ENCODE data around the gene EIF1B.
"Not testable (repeated sequence)": the region's sequence is repeated elsewhere in the genome, so short reads cannot be mapped to it uniquely, and the experiment has no call there.

The EIF1B gene

DNA sequence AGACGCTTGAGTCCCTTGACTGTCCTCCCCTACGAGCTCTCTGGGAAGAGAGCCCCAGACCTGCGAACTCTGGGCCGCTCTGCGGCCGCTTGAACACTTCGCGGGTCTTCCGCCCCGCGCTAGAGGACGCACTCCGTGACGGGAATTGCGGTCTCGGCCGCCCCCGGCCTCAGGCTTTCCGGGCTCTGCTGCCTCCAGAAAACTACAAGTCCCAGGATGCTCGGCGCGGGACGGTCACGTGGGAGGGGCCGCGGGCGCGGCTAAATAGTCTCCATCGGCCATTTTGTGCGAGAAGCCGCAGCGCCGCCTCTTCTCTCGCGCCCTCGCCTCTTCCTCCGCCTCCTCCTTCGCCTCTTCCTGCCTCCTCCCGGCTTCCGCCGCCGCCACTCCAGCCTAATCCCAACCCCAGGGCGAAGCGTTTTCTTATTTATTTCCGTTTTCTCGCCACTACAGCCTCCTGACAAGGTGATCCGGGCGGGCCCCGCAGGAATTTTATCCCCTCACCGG, at the start of gene EIF1B:
Gene EIF1B (plus strand): TSS at position 290 of the 507 bp plus-strand sequence. CDS start 235 bp downstream, outside the sequence.
- peak; percentile 96 for DNase-seq

DNA sequence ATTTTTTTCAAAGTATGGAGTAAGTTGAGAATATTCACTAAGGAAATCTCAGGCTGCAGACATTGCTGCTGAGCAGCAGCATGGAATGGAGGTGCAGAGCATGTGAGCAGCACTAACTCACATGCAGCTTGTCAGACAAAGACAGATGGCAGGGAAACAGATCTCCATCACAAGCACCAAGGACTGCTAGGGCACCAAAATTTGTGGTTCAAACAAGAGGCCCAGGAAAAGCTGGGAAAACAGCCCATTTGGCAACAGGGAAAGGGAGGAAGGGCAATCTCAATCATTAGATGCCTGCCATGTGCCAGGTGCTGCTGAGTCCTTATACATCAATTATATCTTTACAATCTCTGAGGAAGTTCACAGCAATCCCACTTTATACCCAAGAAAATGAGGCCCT, 47.2 kb upstream of the EIF1B start:
- no peak for DNase-seq

DNA sequence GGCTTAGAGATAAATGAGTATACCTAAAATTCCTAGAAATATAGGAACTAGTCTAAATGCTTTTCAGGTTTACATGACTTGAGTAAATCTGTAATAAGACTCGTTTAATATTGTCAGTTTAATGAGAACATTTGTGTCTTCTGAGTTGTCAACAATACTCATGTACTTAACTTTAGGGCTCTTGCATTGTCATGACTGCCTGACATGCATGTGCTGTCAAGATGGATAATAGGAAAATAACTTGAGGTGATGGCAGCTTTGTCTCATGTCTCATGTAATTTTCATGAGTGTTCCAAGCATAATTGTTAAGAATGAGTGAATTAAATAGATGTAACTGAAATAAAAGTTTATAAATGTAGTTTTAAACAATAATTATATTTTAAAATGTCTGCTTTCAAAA, 45.1 kb upstream of the EIF1B start:
- DNase-seq: no peak

DNA sequence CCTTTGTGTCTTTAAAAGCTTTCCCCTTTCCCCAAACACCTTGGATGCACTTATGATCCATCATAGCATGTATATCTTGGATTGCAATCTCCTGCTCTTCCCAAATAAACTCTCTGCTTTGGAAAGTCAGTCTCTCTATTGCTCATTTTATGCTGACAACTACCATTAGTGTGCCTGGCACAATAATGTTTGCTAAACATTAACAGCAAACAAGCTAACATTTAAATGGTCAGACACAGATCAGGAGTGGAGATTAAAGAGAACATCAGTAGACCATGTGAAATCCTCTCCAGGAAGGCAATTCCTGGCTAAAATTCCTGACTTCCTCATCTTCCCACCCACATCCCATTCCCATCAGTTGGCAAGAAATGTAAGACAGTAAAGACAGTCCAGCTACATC, 44.3 kb upstream of the EIF1B start:
- DNase-seq: no peak

DNA sequence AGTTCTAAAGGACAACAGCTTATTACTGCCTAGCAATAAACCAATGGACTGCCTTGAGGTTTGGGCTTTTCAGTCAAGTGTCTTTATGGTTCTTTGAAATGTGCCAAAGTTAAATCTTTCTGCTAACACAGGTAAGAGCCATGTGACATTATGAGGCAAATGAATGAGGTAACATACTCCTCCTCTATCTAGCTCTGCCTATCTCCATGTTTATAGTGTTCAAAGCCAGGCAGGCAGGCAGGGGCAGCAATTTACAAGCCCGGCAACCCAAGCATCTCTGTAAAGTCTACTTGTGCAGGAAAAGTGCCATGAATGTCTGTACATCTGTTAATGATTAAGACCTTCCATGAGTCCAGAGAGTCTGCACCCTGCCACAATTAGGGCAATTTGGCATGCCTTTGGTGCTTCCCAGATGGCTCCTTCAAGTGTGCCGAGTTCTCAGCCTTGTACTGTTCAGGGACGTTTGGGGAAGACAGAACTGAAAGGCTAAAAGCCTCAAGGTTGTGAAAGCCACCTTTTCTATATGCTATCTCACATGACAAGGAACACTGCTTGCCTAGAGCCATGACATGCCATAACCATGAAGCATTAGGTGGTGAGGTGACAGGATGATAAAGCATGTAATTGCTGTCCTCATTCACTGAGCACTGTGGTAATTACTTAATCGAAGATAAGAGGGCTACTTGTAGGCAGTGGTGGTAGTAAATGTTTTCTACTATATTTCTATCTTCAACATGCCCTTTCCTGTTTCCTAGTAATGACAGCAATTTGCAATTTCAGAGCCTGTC, 41.4 kb upstream of the EIF1B start:
- DNase-seq: no peak

DNA sequence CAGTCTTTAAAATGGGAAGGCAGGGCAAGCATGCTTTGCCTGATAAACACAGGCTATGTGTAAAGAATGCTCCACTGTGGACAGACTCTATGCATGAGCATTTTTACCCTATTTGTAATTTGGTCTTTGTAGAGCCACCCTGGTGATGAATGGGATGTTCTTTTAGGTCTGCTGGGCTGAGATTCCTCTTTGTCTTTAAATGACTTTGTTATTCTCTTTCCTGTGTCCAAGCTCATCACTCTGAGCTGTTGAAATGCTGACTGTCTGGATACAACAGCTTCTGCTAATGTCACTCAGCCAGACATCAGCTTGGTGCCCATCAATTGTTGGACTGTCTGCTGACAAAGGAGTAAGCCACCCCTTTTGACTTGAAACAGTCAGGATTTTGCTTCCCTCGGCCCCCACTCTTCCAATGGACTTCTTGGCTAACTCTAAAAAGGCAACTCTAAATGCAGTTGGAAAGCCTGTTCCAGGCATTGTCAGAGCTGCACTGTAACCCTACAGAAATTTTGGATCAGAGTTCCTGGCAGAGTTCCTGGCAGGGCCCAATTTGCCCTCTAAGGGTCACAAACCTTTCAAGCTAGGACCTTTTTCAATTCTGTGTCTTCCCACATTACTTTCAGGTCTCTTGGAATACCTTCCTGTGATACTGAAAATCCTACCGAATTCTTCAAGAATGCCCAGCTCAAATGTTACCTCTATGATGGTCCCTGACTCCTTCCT, 40.5 kb upstream of the EIF1B start:
- no peak for DNase-seq

DNA sequence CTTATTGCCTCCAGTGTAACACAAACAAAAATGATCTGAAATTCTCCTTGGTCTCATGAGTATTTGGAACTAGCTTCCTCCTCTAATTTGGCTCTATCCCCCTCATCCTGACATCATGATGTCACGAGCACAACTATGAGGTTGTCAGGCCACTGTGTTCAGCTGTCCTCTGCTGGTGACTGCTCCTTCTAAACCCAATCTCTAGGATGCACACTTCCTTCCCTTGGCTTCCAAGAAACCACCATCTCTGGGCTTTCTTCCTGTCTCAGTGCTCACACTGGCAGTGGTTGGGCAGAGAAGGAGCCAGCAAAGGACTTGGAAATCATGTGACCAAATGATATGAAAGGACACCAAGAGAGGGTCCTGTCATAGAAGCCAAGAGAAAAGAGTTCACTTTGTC, 30.7 kb upstream of the EIF1B start:
- no peak for DNase-seq

DNA sequence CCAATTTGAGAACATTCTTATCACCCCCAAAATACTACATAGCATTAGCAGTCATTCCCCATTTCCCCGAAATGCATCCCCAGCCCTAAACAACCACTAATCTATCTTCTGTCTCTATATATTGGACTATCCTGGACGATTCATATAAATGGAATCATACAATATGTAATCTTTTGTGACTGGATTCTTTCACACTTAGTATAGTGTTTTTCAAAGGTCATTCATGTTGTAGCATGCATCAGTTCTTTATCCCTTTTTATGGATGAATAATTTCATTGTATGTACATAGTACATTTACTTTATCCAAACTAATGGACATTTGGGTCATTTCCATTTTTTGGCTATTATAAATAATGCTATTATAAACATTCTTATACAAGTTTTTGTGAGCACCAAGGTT, 27.5 kb upstream of the EIF1B start:
- no peak for DNase-seq

DNA sequence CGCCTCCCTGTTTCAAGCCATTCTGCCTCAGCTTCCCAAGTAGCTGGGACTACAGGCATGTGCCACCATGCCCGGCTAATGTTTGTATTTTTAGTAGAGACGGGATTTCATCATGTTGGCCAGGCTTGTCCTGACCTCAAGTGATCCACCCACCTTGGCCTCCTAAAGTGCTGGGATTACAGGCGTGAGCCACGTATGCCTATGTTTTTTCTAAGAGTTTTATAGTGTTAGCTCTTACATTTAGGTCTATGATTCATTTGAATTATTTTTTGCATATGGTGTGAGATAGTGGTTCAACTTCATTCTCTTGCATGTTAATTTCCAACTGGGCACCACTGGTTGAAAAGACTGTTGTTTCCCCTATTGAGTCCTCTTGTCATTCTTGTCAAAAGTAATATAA, 26.4 kb upstream of the EIF1B start:
- DNase-seq: not testable (repeated sequence)

DNA sequence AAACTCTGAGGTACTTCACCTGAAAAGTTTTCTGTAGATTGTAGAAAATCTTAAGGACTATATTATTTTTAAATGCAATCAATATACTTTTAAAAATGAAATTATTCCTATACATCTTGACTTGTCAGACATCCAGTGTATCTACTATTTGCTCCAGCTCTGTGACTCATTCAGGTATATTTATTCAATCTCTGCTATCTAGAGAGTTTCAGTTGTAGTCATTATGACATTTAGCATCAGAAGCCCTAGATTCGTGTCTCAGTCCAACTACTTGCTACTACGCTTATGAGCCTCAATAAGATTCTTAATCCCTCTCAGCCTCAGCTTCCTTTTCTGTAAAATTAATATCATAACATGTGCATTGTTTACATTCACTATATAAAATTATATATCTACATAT, 22.3 kb upstream of the EIF1B start:
- DNase-seq: no peak

DNA sequence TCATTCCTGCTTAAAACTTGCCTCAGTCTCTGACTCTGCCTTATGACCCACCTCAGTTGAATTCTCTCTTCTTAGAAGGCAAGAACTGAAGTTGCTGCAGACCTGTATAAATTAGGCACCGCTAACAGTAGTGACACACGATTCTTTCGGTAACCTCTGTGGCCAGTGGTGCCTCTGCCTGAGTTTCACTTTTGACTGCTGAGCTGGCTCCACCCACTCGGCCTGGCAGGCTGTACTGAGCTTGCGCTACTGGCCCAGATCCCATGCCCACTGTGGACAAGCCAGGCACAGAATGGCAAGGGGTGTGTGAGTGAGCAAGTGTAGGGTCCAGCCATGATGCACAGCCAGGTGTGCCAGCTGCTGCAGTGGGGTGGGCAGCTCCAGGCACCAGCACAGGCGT, 19.1 kb upstream of the EIF1B start:
- no peak for DNase-seq

DNA sequence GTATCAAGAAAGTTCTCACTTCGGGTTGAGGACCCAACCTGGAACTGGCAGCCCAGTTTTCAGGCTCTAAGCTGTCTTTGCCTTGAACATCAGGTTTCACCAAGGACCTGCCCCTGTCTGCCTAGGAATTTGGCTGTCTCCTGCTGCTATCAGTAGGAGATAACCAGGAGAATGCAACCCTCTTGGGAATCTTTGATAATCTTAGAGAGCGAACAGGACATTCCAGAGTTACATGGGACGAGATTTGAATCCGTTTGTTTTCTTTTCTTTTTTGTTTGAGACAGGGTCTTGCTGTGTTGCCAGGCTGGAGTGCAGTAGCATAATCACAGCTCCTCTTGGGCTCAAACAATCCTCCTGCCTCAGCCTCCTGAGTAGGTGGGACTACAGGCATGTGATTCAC, 18.0 kb upstream of the EIF1B start:
- DNase-seq: no peak

DNA sequence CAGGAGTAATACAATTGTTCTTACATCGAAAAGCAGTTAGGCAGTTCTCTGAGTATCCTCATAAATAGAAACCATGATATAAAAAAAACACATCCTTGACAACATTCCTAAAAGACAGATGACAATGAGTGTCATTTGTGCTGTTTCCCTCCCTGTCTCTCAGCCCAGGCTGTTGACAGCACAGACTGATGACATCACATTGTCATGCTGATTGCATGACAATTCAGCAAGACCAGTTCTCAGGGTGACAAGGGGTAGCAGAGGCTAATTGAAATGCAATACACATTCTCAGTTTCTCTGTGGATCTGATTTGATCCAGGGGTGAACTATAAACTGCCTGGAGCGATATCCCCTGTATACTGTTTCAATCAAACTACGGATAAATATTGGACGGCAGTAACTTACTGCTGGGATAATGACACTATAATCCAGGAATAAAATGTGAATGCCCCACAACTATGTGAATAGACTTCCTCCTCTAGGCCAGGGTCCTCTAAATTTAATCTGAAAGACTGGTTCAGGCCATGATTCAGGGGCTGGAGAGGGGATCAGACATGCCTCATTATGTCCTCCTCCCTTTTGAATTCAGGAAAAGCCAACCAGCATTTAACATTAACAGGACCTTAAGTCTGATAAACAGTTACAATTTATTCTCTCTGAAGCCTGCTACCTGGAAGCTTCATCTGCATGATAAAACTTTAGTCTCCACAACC, 16.7 kb upstream of the EIF1B start:
- no peak for DNase-seq

DNA sequence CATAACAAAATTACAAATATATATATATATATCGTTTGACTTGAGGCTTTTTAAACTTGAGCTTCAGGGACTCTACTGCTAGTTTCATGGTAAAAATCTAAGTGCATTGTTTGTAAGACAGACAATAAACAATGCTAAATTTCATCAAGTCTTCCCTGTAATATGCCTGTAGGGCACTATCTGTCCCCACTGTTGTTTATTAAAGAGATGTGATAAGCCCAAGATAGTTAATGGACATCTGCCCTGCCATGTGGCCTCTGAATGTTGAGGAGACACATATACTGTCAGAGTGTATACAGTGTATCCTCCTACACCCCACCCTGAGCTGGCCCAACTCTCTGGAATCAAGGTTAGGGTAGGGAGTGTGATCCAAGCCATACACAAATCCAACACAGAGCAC, 15.1 kb upstream of the EIF1B start:
- DNase-seq: no peak

DNA sequence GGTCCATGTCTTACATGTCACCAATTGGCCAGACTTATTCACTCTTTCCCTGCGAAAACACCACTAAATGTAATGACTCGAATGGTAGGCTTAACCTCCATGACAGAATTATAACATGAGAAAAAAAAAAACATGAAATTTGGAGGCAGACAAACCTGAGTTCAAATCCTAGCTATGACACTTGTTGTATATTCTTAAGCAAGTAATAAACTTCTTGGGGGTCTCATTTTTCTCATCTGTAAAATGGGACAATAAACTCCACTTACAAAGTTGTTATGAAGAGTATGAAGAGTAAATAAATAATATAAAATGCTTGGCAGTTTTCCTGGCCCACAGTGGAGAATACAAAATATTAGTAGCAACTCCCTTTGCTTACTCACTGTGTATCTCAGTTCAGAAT, 11.4 kb upstream of the EIF1B start:
- no peak for DNase-seq

DNA sequence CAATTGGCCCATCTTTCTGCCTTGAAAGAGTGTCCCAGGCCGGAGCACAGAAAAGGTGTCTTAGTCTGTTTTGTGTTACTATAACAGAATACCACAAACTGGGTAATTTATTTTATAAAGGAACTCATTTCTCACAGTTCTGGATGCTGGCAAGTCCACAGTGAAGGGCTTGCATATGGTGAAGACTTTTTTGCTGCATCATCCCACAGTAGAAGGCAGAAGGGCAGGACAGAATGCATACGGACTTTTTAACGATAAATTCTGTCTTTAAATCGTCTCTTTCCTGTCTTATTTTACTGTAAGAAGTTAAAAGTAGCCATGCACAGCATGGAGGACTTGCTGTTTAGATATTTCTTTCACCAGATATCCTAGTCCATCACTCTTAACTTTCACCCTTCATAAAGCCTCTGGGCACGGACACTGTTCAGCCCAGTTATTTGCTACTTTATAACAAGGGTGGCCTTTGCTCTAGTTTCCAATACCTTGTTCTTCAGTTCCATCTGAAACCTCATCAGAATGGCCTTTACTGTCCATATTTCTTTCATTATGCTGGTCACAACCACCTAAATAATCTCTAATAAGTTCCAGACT, 10.3 kb upstream of the EIF1B start:
- no peak for DNase-seq

DNA sequence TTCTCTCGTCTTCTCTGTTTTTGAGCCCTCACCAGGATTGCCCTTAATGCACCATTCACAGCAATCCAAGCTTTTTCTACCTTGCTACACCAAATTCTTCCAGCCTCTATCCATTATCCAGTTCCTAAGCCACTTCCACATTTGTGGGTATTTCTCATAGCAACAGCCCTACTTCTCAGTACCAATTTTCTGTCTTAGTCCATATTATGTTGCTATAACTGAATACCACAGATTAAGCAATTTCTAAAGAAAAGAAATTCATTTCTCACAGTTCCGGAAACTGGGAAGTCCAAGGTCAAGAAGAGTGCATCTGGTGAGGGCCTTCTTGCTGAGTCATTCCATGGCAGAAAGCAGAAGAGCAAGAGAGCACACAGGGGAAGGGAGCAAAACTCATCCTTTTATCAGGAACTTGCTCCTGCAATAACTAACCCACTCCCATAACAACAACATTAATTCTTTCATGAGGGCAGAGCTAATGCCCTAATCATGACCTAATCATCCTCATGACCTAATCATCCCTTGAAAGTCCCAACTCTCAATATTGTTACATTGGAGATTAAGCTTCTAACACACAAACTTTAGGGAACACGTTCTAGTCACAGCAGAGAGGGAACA, 9.7 kb upstream of the EIF1B start:
- DNase-seq: peak; percentile 65

DNA sequence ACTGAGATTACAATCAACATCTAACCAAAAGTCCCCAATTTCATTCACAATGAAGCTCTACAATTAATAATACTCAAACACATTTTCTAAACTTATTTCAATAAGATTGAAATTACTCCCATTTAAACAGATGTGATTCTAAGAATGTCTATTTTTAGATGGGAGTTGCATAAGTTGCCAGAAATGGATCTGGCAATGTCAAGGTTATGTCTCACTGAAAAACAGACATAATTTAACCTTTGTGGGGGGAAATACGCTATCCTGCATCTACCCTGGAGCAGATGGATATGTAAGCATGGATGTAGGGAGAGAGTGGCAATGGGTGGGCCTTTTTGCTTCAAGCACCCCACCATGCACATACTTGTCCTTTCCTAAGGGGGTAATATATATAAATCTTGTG, 6.7 kb upstream of the EIF1B start:
- no peak for DNase-seq

DNA sequence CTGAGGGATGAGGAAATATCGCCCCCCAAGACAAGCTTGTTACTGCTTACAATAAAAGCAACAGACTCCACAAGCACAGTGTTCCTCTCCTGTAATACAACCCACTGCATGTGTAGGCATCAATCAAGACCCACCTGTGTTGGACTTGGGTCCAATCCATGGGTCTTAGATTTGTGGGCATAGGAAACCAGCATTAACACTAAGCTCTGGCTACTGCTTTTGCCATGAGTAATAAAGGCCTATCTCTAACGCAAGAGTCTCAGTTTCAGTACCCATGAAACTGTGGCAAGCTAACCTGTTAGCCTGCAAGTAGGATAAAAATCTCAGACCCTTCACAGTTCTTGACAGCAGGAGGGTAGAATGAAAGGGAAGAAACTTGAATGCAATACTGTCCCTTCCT, 5.2 kb upstream of the EIF1B start:
- DNase-seq: no peak

DNA sequence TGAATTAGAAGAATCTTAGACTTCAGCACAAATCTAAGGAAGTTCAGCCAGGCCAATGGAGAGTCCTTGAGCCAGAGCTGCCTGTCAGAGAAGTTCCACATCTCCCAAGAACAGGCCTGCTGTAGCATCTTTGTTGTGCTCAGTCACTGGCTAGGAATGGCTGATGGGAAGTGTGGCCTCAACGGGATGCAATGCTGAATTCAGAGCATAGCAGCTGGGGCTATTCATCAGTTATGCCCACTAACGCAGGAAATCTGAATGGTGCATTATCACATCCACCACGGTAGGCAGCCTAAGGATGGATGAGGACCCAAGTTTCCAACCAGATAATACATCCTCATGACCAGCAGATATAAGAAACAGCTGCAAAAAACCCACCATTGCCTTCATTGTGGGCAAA, 3.2 kb upstream of the EIF1B start:
- no peak for DNase-seq

DNA sequence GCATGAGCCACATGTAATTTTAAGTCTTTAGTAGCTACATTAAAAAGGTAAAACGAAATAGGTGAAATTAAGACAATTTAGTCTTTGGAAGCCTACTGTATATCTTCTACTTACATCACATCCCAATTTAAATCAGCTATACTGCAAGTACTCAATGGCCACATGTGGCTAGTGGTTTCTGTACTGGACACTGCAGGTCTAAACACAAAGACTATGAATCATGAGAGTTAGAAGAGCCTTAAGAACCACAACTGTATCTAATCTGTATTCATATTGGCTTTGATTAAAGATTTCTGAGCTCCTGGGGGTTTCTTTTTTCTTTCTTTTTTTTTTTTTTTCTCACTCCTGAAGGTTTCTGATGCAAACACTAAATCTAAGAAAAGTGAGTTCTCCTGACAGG, 2.3 kb upstream of the EIF1B start:
- DNase-seq: no peak

DNA sequence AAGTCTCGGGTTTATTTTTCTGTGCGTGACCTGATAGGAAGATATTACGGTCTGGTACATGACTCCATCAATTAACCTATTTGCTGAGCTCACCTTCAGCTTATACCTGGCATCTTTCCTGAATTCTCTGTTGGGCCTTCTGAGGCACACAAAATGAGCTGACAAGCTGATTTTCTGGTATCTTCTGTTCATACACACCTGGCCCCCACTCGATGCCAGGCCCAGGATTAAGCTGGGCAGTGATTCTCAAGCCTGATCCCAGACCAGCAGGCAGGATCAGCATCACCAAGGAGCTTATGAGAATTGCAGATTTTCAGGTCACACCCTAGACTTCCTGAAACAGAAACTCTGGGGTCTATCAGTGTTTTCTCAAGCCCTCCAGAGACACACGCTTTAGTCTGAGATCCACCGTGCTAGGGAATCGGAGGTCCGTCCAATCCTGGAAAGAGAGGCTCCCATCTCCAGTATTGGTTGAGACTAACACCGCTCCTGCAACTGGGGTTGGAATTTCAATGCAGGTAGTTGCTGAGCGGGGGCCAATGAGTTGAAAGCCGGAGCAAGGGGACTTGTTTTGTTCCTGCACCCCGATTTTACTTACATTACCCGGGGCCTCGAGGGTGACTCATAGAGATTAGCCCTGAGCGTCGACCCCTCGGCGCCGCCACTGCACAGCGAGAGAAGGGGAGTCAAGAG, 636 bp upstream of the EIF1B start:
- no peak for DNase-seq

All from CD4-positive, alpha-beta T cell treated with Interferon gamma for 1 hour (primary cell).